GM12878 (cell line): ENCODE data around the gene ESYT3. TPM values are rescaled to one million over a fixed set of nuclear protein-coding genes. Genes with fewer than 3 reads are reported as not detected.

Experiments
- ATAC-seq: fragments of 200-7000 bp; cut with Tn5 transposase; 3 replicates; pipeline ENCODE4 v1.9.1; 2020; ENCODE audit warnings: mild to moderate bottlenecking, moderate library complexity
- BruUV-seq: library from RNA; stranded (reverse); fragments of 400-500 nt; replicated peaks from 2 replicates; lab custom pipeline; 2021; lab: Mats Ljungman, UMichigan
- CTCF ChIA-PET: fragments of 300-600 bp; sonication (Branson Sonifier 250); formaldehyde crosslinking; extraction: SDS; loops from one replicate; lab custom pipeline; 2021; ENCODE audit warnings: inconsistent platforms; lab: Yijun Ruan, JAX
- POLR2A ChIA-PET: fragments of 350-600 bp; formaldehyde crosslinking; extraction: SDS; loops from one replicate; lab custom pipeline; 2021; ENCODE audit warnings: inconsistent platforms; lab: Charles Lee
- RAD21 ChIA-PET: fragments of 300-600 bp; sonication (Branson Sonifier 250); formaldehyde crosslinking; loops from one replicate; lab custom pipeline; 2023; ENCODE audit warnings: antibody characterized with exemption; ENCODE audit not compliant: unreplicated experiment; lab: Charles Lee
- SMC1A ChIA-PET: fragments of 300-600 bp; sonication (Branson Sonifier 250); formaldehyde crosslinking; loops from one replicate; lab custom pipeline; 2023; ENCODE audit not compliant: unreplicated experiment, uncharacterized antibody; lab: Charles Lee
- DNase-seq: peaks from one replicate; pipeline ENCODE4 v3.0.0-alpha.2; 2011; ENCODE audit warnings: low read depth, low spot score
- FAIRE-seq: peaks from 3 replicates; lab custom pipeline; 2011; peaks lifted over from hg19 to GRCh38; lab: Jason Lieb, UNC
- H2AFZ ChIP-seq: 2 replicates; pipeline ENCODE4 v1.6.0; 2011; ENCODE audit warnings: low read depth, low read length, control low read depth; ENCODE audit not compliant: control insufficient read depth
- H3K27ac ChIP-seq: 2 replicates; pipeline ENCODE4 v1.5.1; 2011; ENCODE audit warnings: control low read depth; ENCODE audit not compliant: control insufficient read depth, insufficient read depth
- H3K27me3 ChIP-seq, 2 experiments: replicated peaks in 1 of 2; 2 replicates each; pipeline versions ENCODE4 v1.6.0 to v1.6.1; 2011; ENCODE audit warnings: low read length in 1 of 2; ENCODE audit not compliant: control insufficient read depth in 2 of 2, insufficient read depth in 2 of 2
- H3K36me3 ChIP-seq, 2 experiments: 2 replicates each; pipeline ENCODE4 v1.5.1; 2011; ENCODE audit warnings: low read length in 1 of 2; ENCODE audit not compliant: control insufficient read depth in 2 of 2, insufficient read depth in 2 of 2
- H3K4me1 ChIP-seq: 2 replicates; pipeline ENCODE4 v1.6.1; 2011; ENCODE audit warnings: mild to moderate bottlenecking, low read length, moderate library complexity, mixed read lengths; ENCODE audit not compliant: control insufficient read depth, insufficient read depth
- H3K4me2 ChIP-seq: 2 replicates; pipeline ENCODE4 v1.6.0; 2011; ENCODE audit warnings: control low read depth; ENCODE audit not compliant: control insufficient read depth, insufficient read depth
- H3K4me3 ChIP-seq: fragments of 200-600 bp; sonication (generic); 2 replicates; pipeline ENCODE4 v1.5.1; 2016
- H3K79me2 ChIP-seq: 2 replicates; pipeline ENCODE4 v1.6.0; 2011; ENCODE audit warnings: low read length; ENCODE audit not compliant: control insufficient read depth, insufficient read depth
- H3K9ac ChIP-seq: 2 replicates; pipeline ENCODE4 v1.8.0; 2011; ENCODE audit warnings: low read length, control low read depth, mixed read lengths; ENCODE audit not compliant: control insufficient read depth, insufficient read depth
- H3K9me3 ChIP-seq: replicated peaks from 3 replicates; pipeline ENCODE4 v1.5.1; 2011; ENCODE audit warnings: mild to moderate bottlenecking, low read length; ENCODE audit not compliant: control insufficient read depth, insufficient read depth
- H4K20me1 ChIP-seq: 2 replicates; pipeline ENCODE4 v1.6.0; 2011; ENCODE audit not compliant: control insufficient read depth, insufficient read depth
- CTCF ChIP-seq, 3 experiments: IDR thresholded peaks in 2 of 3; conservative IDR thresholded peaks in 1 of 3; 2 replicates each; pipeline ENCODE4 v1.5.1; 2011; ENCODE audit warnings: low read depth in 3 of 3, low read length in 3 of 3, mild to moderate bottlenecking in 3 of 3, control low read depth in 2 of 3, moderate library complexity in 2 of 3, inconsistent platforms in 1 of 3, mixed read lengths in 1 of 3; ENCODE audit not compliant: control insufficient read depth in 2 of 3, insufficient read depth in 1 of 3; ENCODE audit errors: extremely low read depth in 1 of 3
- EGR1 ChIP-seq, 2 experiments: IDR thresholded peaks; 1 replicate in 1 of 2; 2 replicates in 1 of 2; pipeline ENCODE4 v1.6.1; 2011 to 2012; ENCODE audit warnings: low read depth in 2 of 2, low read length in 2 of 2, borderline replicate concordance in 1 of 2, mild to moderate bottlenecking in 1 of 2, moderate library complexity in 1 of 2
- ESRRA ChIP-seq: IDR thresholded peaks from 2 replicates; pipeline ENCODE4 v1.6.1; 2012; ENCODE audit warnings: mild to moderate bottlenecking, low read length, improper control_type of control experiment
- EZH2 ChIP-seq: IDR thresholded peaks from 2 replicates; pipeline ENCODE4 v1.6.1; 2012; ENCODE audit warnings: low read depth, mild to moderate bottlenecking, control low read depth, inconsistent platforms, low read length, borderline replicate concordance; ENCODE audit not compliant: control insufficient read depth
- IRF5 ChIP-seq: fragments of 450-650 bp; IDR thresholded peaks from 2 replicates; pipeline ENCODE4 v1.6.1; 2017; ENCODE audit warnings: borderline replicate concordance
- MAX ChIP-seq: IDR thresholded peaks from 2 replicates; pipeline ENCODE4 v1.6.1; 2012; ENCODE audit warnings: low read depth, low read length, improper control_type of control experiment
- MLLT1 ChIP-seq: fragments of 450-650 bp; IDR thresholded peaks from 2 replicates; pipeline ENCODE4 v1.6.1; 2016; ENCODE audit warnings: mild to moderate bottlenecking
- MYB ChIP-seq: fragments of 150-350 bp; IDR thresholded peaks from 2 replicates; pipeline ENCODE4 v1.6.1; 2014; ENCODE audit warnings: mild to moderate bottlenecking, low read depth, low read length, borderline replicate concordance
- NFXL1 ChIP-seq: fragments of 450-650 bp; IDR thresholded peaks from 2 replicates; pipeline ENCODE4 v1.6.1; 2017; ENCODE audit warnings: antibody characterized with exemption, mild to moderate bottlenecking, borderline replicate concordance
- RCOR1 ChIP-seq: conservative IDR thresholded peaks from 2 replicates; pipeline ENCODE4 v1.6.1; 2012; ENCODE audit warnings: low read depth, low read length, improper control_type of control experiment
- RFX5 ChIP-seq: IDR thresholded peaks from 2 replicates; pipeline ENCODE4 v1.6.1; 2011; ENCODE audit warnings: low read depth, low read length, improper control_type of control experiment
- SKIL ChIP-seq: fragments of 450-650 bp; IDR thresholded peaks from 2 replicates; pipeline ENCODE4 v1.6.1; 2017; ENCODE audit warnings: mild to moderate bottlenecking, low read depth, inconsistent platforms; ENCODE audit not compliant: poor library complexity, severe bottlenecking
- SMAD1 ChIP-seq: fragments of 450-650 bp; IDR thresholded peaks from 2 replicates; pipeline ENCODE4 v1.6.1; 2018; ENCODE audit warnings: mild to moderate bottlenecking, low read depth; ENCODE audit not compliant: partially characterized antibody
- SP1 ChIP-seq: IDR thresholded peaks from one replicate; pipeline ENCODE4 v1.6.1; 2011; ENCODE audit warnings: low read depth, low read length
- SPI1 ChIP-seq: IDR thresholded peaks from 2 replicates; pipeline ENCODE4 v1.6.1; 2011; ENCODE audit warnings: low read depth, mild to moderate bottlenecking, low read length, moderate library complexity, borderline replicate concordance; ENCODE audit not compliant: insufficient read depth
- ZBED1 ChIP-seq: IDR thresholded peaks from 2 replicates; pipeline ENCODE4 v1.6.1; 2016; ENCODE audit warnings: borderline replicate concordance
- ZNF274 ChIP-seq: IDR thresholded peaks from one replicate; pipeline ENCODE4 v1.8.0; 2011; ENCODE audit not compliant: insufficient read length, insufficient read depth
- ZZZ3 ChIP-seq: IDR thresholded peaks from 2 replicates; pipeline ENCODE4 v1.6.1; 2011; ENCODE audit warnings: low read depth; ENCODE audit not compliant: control insufficient read depth, insufficient read length
- WGBS: methylation state at CpG from one replicate; pipeline ENCODE4 v1.1.6; 2016; ENCODE audit warnings: low lambda C conversion rate; ENCODE audit not compliant: insufficient replicate concordance, insufficient coverage; ENCODE audit errors: missing lambda C conversion rate; 5-methylcytosine and 5-hydroxymethylcytosine counted together
- in situ Hi-C: fragments of 300-500 bp; cut with MboI; formaldehyde crosslinking; loops from 9 replicates; pipeline ENCODE4 v1.14.3; 2018; ENCODE audit warnings: mixed read lengths
- intact Hi-C: fragments of 100-400 bp; cut with micrococcal nuclease; formaldehyde crosslinking; loops from one replicate; pipeline ENCODE4 v1.14.2; 2022; ENCODE audit not compliant: unreplicated experiment
- polyA plus RNA-seq, 11 experiments: library from polyadenylated mRNA; depleted of rRNA in 4 of 11; unstranded in 6 of 11; stranded (reverse) in 5 of 11; fragments of >200 nt; fragmentation: Nextera tagmentation in 4 of 11; fragmentation: Illumina TruSeq in 1 of 11; extraction: Ambion mirVana in 4 of 11; extraction: Trizol in 1 of 11; gene quantifications; 1 replicate in 1 of 11; 2 replicates in 10 of 11; pipeline versions ENCODE4 v1.2.1 to v1.2.3, GENCODE V29; 2011 to 2016; ENCODE audit warnings: inconsistent platforms in 2 of 11, missing spikeins in 2 of 11, low read depth in 1 of 11
- total RNA-seq, 4 experiments: library from RNA; depleted of rRNA in 3 of 4; stranded (reverse); fragments of >200 nt in 3 of 4; fragmentation: Illumina TruSeq in 1 of 4; extraction: Trizol in 1 of 4; gene quantifications; 2 replicates each; pipeline versions ENCODE4 v1.2.1 to v1.2.3, GENCODE V29; 2013 to 2021

ESYT3 gene
- total and polyA plus RNA-seq, 10 of the 15 experiments (the other 5 are each of a cell fraction or from before 2014, with no cell fraction given): not detected

GRCh38 chr3:138406606-138407005 lies 27.8 kb upstream of the ESYT3 start:
- H2AFZ ChIP-seq: no peak overlapping the region
- no peaks in the 10 kb centered on the region for H3K79me2 ChIP-seq
- no peak overlapping the region for H3K9ac ChIP-seq
- BruUV-seq: no TSS peak
- H4K20me1 ChIP-seq: no peaks in the 10 kb centered on the region
- no peak overlapping the region for H3K27ac ChIP-seq
- ChIA-PET POLR2A (no interaction called here), CTCF (no interaction called here), RAD21 (interaction anchor here (0.7 kb wide), 1 partner anchor 518 kb away, joined by 3 read pairs; no protein-coding TSS in a partner anchor), SMC1A (no interaction called here)
- in situ Hi-C loops (no loop called here), intact Hi-C loops (no loop called here)
- no peaks in the 10 kb centered on the region for H3K36me3 ChIP-seq
- no peak for ATAC-seq
- H3K4me2 ChIP-seq: no peak overlapping the region
- H3K27me3 ChIP-seq: no peaks in the 10 kb centered on the region; a peak in 2 of 4 replicates
- FAIRE-seq: no peak
- peaks cover 5% of the 10 kb centered on the region for H3K4me1 ChIP-seq
- DNase-seq: no peak
- H3K9me3 ChIP-seq: no peaks in the 10 kb centered on the region; the same call in 2 of the 3 replicates
- WGBS: 3% methylated on average over 2 of the region's 2 CpGs
- H3K4me3 ChIP-seq: no peak overlapping the region
- TF ChIP-seq SP1: no peak
- TF ChIP-seq RCOR1: no peak
- no peak for TF ChIP-seq EZH2
- no peak for TF ChIP-seq RFX5
- no peak for TF ChIP-seq ZZZ3
- TF ChIP-seq MLLT1: no peak
- no peak for TF ChIP-seq SKIL
- no peak for TF ChIP-seq SMAD1
- TF ChIP-seq CTCF (IDR thresholded peaks at IDR 0.05 in 2 of 3, conservative IDR thresholded peaks at IDR 0.05 in 1 of 3; ENCODE audit: control insufficient read depth in 2 of 3, extremely low read depth in 1 of 3, insufficient read depth in 1 of 3, low read depth in 3 of 3, low read length in 3 of 3): no peak
- TF ChIP-seq NFXL1: no peak
- no peak for TF ChIP-seq EGR1 (IDR thresholded peaks at IDR 0.05; ENCODE audit: borderline replicate concordance in 1 of 2, low read depth in 2 of 2, low read length in 2 of 2)
- TF ChIP-seq SPI1: no peak
- no peak for TF ChIP-seq MYB
- no peak for TF ChIP-seq MAX
- no peak for TF ChIP-seq ZNF274
- no peak for TF ChIP-seq IRF5
- no peak for TF ChIP-seq ZBED1
- no peak for TF ChIP-seq ESRRA
